ENCODE data around the gene GAD2.

- TF ChIP-seq EZH2 (optimal IDR thresholded peaks at IDR 0.05; ENCODE audit: low read depth, low read length) = no peak
- no peak for TF ChIP-seq CTCF (IDR thresholded peaks at IDR 0.05; ENCODE audit: low read length)
- TF ChIP-seq EZH2phosphoT487 (IDR thresholded peaks at IDR 0.05; ENCODE audit: low read length) = no peak
Observed at GRCh38 chr10:26311383-26311940, 94.9 kb downstream of the GAD2 start.
